ENCODE measurements around the gene PXK.

PXK gene

DNA sequence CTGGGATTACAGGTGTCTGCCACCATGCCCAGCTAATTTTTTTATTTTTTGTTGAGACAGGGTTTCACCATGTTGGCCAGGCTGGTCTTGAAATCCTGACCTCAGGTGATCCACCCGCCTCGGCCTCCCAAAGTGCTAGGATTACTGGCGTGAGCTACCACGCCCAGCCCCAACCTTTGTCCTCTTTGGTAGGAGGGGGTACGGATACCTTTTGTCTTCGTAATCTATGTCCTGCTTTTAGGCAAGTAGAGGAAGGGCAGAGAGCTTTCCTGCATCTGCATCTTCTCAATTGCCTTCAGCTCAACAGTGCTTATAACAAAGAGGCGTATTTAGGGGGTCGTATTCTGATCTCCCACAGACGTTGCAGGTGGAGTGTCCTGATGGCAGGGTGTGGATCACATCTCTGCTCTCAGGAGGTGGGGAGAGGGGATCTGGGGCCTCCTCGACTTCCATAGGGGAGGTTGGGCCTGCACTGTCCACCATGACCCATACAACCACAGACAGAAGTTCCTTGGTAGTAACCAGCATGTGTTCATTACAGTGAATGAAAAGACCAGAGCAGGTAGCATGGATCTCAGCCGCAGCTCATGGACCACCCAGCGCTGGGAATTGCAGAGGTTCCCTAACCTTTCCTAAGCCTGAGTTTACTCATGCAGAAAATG lies 137.8 kb downstream of the PXK start:
- no peak for DNase-seq

DNA sequence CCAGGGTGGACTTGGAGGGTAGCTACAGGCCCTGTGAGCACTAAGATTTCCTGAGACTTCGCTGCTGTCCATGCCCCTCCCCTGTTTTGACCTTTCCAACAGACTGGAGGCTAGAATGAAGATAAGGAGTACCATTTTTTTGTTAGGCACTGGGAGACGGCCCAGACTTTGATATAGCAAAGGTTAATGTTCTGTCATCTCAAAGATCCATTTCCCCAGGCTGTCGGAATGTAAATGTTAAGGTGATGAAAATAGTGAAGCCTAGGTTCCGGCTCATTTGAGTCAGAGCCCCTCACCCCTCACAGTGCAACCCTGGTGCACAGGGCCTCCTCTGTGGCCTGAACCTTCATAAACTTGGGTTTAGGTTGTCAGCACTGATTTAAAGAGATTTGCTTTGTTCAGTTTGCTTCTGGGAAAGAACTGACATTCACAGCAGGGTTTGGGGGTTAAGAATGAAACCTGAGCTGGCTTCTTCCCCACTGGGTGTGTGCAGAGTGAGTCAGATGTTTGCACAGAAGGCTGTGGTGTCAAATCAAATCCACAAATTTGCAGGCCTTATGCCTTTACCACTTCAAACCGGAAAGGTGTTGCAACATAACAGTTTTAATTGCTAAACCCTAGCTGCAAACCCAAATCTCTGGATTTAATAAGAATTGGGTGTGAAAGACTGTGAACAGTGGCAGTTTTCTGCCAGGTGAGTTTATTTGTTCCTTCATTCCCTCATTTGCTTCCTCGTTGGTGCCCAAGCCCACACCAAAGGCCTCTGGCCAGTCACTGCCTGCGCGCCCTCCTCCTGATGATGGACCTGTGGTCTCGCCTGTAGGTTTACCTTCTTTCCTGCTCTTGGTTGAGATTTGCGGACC lies 138.6 kb downstream of the PXK start:
- DNase-seq = peak; percentile 67 to 82 (median 76)

DNA sequence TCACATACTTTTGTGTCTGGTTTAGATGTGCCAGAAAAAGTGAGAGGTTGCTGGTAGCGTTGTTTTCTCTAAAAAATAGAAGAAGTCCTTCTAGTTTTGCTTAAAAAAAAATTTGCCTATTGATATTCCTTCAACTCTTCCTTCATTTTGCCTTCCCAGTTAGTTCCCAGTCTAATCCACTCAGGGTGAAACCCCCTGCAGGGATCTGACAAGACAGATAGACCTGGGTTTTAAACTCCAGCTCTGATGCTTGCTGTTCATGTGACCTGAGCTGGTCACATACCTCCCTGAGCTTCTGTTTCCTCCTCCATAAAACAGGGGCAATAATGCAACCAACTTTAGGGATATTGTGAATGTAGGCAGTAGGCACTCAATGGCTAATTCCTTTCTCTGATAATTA lies 140.6 kb downstream of the PXK start:
- no peak for DNase-seq

DNA sequence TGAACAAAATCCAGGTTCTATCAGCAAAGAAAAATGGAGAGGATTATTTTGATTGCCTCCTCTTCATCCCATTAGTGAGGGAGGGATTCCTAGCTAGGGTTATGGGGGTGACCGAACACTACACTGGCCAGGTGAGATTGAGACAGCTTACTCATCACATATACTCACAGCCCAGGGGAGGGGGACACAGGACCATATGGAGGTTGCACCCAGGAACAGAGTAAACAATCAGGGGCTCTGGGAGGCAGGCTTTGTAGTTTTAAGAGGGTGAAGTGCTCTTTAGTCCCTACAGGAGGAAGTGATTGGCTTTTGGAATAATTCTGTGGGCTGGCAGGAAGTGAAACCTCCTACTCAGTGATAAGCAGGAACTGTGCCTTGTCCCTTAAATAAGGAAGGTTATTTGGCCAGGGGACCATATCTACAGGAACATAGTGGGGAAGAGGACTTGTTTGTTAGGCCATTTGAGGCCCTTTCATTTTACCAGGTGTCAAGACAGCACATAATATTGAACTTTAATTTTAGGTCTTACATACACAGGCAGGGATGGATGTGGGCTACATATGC lies 141.7 kb downstream of the PXK start:
- DNase-seq = peak; percentile 75 to 85 (median 82)

DNA sequence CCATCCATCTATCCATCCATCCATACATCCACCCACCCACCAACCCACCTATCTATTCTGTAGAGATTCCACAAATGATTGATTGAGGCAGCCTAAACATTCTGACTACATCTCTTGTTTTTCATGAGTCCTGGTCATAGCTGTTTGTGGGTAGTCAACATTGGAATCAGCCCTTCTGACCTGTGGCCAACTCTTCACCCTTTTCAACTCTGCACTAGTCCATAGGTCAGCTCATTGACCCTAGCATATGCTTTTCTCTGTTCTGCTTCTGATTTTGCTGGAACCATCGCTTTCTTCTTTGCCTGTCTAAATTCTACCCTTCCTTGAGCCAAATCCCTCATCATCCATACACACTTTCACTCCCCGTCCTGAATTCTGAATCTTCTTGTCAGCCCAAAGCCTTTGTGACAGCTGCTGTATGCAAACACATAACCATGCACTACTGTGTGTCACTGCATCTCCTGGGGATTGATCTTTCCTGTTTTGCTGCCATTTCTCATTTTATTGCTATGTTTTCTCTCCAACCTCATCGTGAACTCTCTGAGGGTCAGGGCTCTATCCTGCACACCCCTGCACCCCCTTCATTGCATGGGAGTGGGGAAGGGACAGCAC lies 142.4 kb downstream of the PXK start:
- no peak for DNase-seq
